Body of pancreas (tissue), 4 donors: ENCODE measurements around the gene SLC22A4. TPM values are rescaled to one million over a fixed set of nuclear protein-coding genes. Genes with fewer than 3 reads are reported as not detected.

Experiments
- ATAC-seq: fragments of 150-250 bp; one replicate; pipeline ENCODE4 v1.9.1; 2016
- DNase-seq, 4 donors: peaks; one replicate each; pipeline ENCODE4 v3.0.0-alpha.2; 2019
- H3K27ac ChIP-seq, 4 donors: fragments of 200-600 bp; sonication (generic); 1 replicate in 3 of 4; 2 replicates in 1 of 4; pipeline versions ENCODE4 v1.5.1 to v1.6.1; 2016 to 2019; ENCODE audit warnings: mild to moderate bottlenecking in 1 of 4, mixed read lengths in 1 of 4, moderate library complexity in 1 of 4
- H3K27me3 ChIP-seq, 2 donors: fragments of 200-600 bp; sonication (generic); one replicate each; pipeline ENCODE4 v1.6.0; 2016; ENCODE audit warnings: mild to moderate bottlenecking in 1 of 2
- H3K36me3 ChIP-seq, 2 donors: fragments of 200-600 bp; sonication (generic); replicated peaks in 1 of 2; 2 replicates each; pipeline ENCODE4 v1.5.1; 2016; ENCODE audit warnings: low read depth in 2 of 2; ENCODE audit not compliant: insufficient read depth in 1 of 2
- H3K4me1 ChIP-seq: fragments of 200-600 bp; sonication (generic); one replicate; pipeline ENCODE4 v1.6.0; 2016
- H3K4me3 ChIP-seq, 2 donors: fragments of 200-600 bp; sonication (generic); 1 replicate in 1 of 2; 2 replicates in 1 of 2; pipeline ENCODE4 v1.5.1; 2016 to 2019
- H3K9me3 ChIP-seq, 3 donors: fragments of 200-600 bp; sonication (generic); 1 replicate in 2 of 3; 2 replicates in 1 of 3; pipeline ENCODE4 v1.5.1; 2016
- POLR2A ChIP-seq, 3 donors: fragments of 450-650 bp; IDR thresholded peaks; one replicate each; pipeline ENCODE4 v1.6.1; 2016; ENCODE audit warnings: antibody characterized with exemption in 3 of 3, mild to moderate bottlenecking in 2 of 3
- WGBS, 2 donors: methylation state at CpG; one replicate each; pipeline ENCODE4 v1.1.5; 2017; 5-methylcytosine and 5-hydroxymethylcytosine counted together
- intact Hi-C: fragments of 100-400 bp; cut with DNase I; formaldehyde crosslinking; loops from one replicate; pipeline ENCODE4 v1.15.1; 2023
- total RNA-seq, 2 donors: library from RNA; depleted of rRNA; stranded (reverse); fragments of >200 nt; gene quantifications; one replicate each; pipeline ENCODE4 v1.1.0, GENCODE V29; 2016
- TF ChIP-seq, protein P1 (sequence below), 7 experiments: fragments of 450-650 bp in 4 of 7; fragments of 200-600 bp in 3 of 7; sonication (generic) in 3 of 7; IDR thresholded peaks; one replicate each; pipeline ENCODE4 v1.5.1; 2016 to 2019; ENCODE audit warnings: antibody characterized with exemption in 7 of 7

Gene SLC22A4
- total RNA-seq, 2 donors from 2014 or later: not detected

- Histone ChIP-seq H3K27me3 (no peaks in the 10 kb centered on the region), H3K4me1 (peaks cover 19% of the 10 kb centered on the region), H3K4me3 (no peak overlapping the region), H3K27ac (peak overlapping the region; percentile 56 to 75 (median 68)), H3K36me3 (no peaks in the 10 kb centered on the region), H3K9me3 (no peaks in the 10 kb centered on the region)
- WGBS, 2 donors: 80 to 82% methylated on average over 3 to 7 of the region's 7 CpGs
- intact Hi-C loops: no loop called here
- peak; percentile 5 for ATAC-seq
- TF ChIP-seq POLR2A (IDR thresholded peaks at IDR 0.05): no peak
- TF ChIP-seq, protein P1, sequence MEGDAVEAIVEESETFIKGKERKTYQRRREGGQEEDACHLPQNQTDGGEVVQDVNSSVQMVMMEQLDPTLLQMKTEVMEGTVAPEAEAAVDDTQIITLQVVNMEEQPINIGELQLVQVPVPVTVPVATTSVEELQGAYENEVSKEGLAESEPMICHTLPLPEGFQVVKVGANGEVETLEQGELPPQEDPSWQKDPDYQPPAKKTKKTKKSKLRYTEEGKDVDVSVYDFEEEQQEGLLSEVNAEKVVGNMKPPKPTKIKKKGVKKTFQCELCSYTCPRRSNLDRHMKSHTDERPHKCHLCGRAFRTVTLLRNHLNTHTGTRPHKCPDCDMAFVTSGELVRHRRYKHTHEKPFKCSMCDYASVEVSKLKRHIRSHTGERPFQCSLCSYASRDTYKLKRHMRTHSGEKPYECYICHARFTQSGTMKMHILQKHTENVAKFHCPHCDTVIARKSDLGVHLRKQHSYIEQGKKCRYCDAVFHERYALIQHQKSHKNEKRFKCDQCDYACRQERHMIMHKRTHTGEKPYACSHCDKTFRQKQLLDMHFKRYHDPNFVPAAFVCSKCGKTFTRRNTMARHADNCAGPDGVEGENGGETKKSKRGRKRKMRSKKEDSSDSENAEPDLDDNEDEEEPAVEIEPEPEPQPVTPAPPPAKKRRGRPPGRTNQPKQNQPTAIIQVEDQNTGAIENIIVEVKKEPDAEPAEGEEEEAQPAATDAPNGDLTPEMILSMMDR (IDR thresholded peaks at IDR 0.05): no peak
- DNase-seq: no peak
Observed at GRCh38 chr5:132266031-132266835, 28.0 kb upstream of the SLC22A4 start.

DNA sequence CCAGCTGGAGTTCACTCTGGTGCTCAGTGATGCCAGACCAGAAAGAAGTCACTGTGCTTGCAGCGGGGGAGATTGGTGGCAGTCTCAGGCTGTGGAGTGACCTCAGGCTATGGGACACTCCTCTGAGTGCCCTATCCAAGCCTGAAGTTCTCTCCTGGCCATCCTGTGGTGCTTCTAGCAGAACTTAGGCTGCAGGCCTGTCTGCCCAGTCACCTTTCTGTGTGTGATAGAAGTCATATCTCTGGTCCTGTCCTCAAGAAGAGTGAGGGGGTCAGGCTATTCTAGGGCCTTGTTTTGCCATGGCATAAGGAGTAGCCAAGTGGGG, 27.4 kb upstream of the SLC22A4 start:
- no peak overlapping the region for H3K27ac ChIP-seq
- ATAC-seq (no peak), DNase-seq (no peak)
- intact Hi-C loops: no loop called here
- 100% methylated on average over 1 of the region's 1 CpG; no CpG with 5 or more reads in 1 of the 2 donors for WGBS, 2 donors
- no peaks in the 10 kb centered on the region for H3K27me3 ChIP-seq
- TF ChIP-seq POLR2A (IDR thresholded peaks at IDR 0.05): no peak
- TF ChIP-seq, protein P1 (IDR thresholded peaks at IDR 0.05): no peak
- peaks cover 16% of the 10 kb centered on the region for H3K4me1 ChIP-seq
- H3K4me3 ChIP-seq: no peak overlapping the region
- no peaks in the 10 kb centered on the region for H3K9me3 ChIP-seq
- no peaks in the 10 kb centered on the region for H3K36me3 ChIP-seq

GRCh38 chr5:132267166-132267739, 26.9 kb upstream of the SLC22A4 start:
- DNase-seq (no peak), ATAC-seq (no peak)
- intact Hi-C loops: no loop called here
- TF ChIP-seq POLR2A (IDR thresholded peaks at IDR 0.05): no peak
- TF ChIP-seq, protein P1 (IDR thresholded peaks at IDR 0.05): no peak
- H3K27ac ChIP-seq: no peak overlapping the region
- no peaks in the 10 kb centered on the region for H3K27me3 ChIP-seq
- H3K4me3 ChIP-seq: no peak overlapping the region
- no peaks in the 10 kb centered on the region for H3K9me3 ChIP-seq
- H3K36me3 ChIP-seq: no peaks in the 10 kb centered on the region
- peaks cover 16% of the 10 kb centered on the region for H3K4me1 ChIP-seq

DNA sequence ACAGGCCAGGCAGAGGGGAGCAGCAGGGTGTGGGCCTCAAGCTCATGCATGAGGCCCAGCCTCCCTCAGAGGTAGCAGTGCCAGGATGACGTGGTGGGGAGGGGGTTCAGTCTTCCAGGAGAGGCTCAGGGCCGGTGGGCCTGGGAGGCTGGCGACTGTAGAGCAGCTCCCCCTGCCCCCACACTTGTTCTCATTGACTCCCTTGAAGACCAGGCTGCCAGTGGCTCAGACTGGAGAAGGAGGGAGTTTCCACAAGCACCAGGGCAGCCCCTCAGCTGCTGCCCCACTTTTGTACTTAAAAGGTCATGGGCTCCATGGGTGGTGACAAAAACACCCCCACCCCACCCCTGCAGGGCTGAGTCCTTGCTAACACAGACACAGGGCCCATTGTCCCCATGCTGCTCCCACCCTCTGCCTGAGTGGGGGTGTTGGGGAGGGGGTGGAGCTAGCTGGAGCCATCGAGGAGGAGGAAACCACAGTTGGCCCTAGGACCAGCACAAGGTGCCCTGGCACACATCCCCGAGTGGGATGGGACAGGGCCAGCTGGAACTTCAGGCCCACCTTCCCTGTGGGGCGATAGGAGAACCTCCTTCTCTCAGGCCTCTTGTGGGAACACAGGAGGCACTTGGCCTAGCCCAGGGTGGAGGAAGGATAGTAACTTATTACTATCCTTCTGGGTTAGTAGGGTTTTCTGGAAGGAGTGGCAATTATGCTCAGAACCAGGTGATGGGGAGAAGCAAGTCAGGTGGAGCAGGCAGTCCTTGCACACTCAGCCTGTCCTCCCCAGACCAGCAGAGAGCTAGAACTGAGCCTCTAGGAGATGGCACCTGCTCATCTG, 26.0 kb upstream of the SLC22A4 start:
- no peak overlapping the region for H3K27ac ChIP-seq
- H3K36me3 ChIP-seq: no peaks in the 10 kb centered on the region
- WGBS, 2 donors: 69 to 77% methylated on average over 3 to 6 of the region's 6 CpGs
- no peaks in the 10 kb centered on the region for H3K9me3 ChIP-seq
- no peak for DNase-seq
- H3K27me3 ChIP-seq: no peaks in the 10 kb centered on the region
- TF ChIP-seq POLR2A (IDR thresholded peaks at IDR 0.05): no peak
- TF ChIP-seq, protein P1 (IDR thresholded peaks at IDR 0.05): no peak
- no peak overlapping the region for H3K4me3 ChIP-seq
- H3K4me1 ChIP-seq: peaks cover 23% of the 10 kb centered on the region
- ATAC-seq: no peak
- intact Hi-C loops: no loop called here
